Measurements from ENCODE around the gene SLC34A1.
"Not testable (repeated sequence)": the region's sequence is repeated elsewhere in the genome, so short reads cannot be mapped to it uniquely, and the experiment has no call there.

The SLC34A1 gene

DNA sequence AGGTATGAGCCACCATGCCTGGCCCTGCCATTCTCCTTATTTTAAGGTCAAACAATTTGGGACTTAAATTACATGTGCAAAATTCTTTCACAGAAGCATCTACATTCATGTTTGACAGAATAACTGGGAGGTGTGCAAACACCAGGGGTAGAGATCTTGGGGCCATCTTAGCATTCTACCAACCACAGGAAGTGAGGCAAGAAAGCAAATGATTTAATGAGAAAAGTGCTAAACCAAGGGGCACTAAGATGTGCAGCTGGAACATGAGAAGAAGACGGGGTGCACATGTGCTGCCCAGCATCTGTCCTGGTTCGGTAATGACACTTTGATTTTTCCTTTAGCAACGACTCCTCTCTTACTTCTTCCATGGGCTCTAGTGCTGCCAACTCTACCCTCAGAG lies 26.3 kb downstream of the SLC34A1 start:
- no peak for DNase-seq (ENCODE audit: low read depth)

DNA sequence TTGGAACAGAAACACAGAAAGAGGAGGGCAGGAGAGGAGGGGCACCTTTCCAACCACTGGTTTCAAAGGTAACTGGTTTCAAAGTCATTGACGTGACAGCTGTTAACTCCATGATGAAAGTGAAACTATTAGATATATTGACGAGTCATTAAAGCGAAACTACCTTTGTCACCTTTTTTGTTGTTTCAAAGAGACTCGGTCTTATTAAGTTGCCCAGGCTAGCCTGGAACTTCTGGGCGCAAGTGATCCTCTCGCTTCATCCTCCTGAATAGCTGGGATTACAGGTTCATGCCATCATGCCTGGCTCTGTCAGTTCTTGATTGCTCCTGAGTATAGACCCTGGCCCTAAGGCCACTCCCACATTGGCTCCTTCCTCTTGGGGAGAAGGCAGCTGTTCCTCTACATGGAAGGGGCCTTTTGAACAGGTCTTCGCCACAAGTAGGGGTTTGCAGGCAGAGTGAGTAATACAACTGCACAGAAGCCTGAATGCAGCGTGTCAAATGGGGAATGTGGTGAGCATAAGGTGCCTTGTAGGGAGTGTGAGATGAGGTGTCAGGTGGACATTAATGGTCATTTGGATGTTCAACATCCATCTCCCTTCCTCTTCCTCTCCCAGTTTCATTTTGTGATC lies 28.5 kb downstream of the SLC34A1 start:
- DNase-seq (ENCODE audit: low read depth) = no peak

DNA sequence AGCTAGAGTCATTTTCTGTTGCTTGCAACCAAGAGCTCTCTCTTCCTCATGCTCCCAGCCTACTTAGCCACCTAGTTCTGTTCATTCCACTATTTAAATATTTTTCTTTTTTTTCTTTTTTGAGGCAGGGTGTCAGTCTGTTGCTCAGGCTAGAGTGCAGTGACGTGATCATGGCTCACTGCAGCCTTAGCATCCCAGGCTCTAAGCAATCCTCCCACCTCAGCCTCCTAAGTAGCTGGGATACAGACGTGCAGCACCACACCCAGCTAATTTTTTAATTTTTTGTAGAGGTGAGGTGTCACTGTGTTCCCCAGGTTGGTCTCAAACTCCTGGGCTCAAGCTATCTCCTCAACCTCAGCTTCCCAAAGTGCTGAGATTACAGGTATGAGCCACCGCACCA lies 30.2 kb downstream of the SLC34A1 start:
- DNase-seq (ENCODE audit: low read depth) = no peak

DNA sequence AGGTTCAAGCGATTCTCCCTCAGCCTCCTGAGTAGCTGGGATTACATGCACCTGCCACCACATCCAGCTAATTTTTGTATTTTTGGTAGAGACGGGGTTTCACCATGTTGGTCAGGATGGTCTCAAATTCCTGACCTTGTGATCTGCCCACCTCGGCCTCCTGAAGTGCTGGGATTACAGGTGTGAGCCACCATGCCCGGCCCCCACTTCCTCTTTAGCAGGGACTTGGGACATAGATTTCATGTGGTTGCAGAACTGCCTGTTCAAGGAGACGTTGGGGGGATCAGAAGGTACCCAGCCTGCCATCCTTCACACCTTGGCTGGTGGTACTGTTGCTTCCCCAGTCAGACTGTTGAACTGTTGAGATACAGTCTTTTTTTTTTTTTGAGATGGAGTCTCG lies 32.8 kb downstream of the SLC34A1 start:
- DNase-seq (ENCODE audit: low read depth) = not testable (repeated sequence)

DNA sequence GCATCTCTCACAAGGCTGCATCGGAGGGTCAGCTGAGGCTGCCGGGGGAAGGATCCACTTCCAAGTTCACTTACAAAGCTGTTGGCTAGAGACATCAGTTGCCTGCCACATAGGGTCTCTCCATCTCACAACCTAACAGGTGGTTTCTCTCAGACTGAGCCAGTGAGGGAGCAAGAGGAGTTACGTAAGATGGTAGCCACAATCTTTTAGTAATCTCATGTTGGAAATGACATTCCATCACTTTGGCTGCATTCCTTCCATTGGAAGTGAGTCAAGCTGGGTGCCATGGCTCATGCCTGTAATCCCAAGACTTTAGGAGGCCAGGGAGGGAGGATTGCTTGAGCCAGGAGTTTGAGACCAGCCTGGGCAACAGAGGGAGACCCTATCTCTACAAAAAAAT lies 34.8 kb downstream of the SLC34A1 start:
- no peak for DNase-seq (ENCODE audit: low read depth)

DNA sequence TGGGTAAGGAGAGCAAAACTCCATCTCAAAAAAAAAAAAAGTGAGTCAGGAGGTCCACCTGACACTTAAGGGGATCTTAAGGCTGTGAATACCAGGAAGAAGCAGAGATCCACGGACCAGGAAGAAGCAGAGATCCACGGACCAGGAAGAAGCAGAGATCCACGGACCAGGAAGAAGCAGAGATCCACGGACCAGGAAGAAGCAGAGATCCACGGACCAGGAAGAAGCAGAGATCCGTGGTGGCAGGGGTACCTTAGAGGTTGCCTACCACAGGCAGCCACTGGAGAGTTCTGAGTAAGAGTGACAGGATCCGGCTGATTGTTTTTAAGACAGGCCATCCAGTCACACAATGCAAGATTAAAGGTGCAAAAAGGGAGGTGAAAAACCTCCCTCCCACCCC lies 36.2 kb downstream of the SLC34A1 start:
- not testable (repeated sequence) for DNase-seq (ENCODE audit: low read depth)

DNA sequence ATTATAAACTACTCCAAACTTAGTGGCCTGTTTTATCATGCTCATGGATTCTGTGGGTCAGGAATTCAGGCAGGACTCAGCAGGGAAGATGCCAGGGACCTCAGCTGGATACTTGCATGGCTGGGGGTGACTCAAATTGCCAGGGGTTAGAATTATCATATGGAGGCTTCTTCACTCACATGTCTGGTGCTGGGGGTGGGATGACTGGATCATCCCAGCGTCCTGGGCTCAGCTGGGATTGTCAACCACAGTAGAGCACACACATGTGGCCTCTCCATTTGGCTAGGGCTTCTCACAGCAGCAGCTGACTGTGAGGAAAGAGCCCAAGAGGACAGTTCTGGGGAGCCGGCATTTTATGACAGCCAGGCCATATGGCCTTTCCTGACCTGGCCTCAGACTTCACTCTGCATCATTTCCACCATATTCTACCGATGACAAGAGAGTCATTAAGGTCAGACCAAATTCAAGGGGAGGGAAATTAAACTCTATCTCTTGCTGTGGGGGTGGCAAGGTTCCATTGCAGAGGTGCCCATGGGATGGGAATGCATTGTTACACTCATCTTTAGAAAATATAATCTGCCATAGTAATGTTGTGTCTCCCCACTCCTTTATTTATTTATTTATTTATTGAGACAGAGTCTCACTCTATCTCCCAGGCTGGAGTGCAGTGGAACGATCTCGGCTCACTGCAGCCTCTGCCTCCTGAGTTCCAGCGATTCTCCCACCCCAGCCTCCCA lies 37.0 kb downstream of the SLC34A1 start:
- DNase-seq (ENCODE audit: low read depth) = no peak

DNA sequence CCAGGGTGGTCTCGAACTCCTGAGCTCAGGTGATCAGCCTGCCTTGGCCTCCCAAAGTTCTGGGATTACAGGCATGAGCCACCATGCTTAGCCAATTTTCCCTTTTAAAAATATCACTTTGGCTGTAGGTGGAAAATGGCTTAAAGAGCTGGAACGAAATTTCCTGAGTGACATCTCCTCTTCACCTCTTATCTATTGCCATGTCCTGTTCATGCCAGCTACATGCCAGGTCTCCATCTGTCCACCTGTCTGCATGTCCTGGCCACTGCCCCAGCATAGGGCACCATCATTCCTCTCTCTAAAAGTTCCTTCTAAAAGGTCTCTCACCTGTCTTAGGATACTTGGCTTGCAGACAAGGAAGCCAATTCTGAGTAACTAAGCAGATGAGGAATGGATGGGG lies 39.4 kb downstream of the SLC34A1 start:
- DNase-seq (ENCODE audit: low read depth) = no peak

DNA sequence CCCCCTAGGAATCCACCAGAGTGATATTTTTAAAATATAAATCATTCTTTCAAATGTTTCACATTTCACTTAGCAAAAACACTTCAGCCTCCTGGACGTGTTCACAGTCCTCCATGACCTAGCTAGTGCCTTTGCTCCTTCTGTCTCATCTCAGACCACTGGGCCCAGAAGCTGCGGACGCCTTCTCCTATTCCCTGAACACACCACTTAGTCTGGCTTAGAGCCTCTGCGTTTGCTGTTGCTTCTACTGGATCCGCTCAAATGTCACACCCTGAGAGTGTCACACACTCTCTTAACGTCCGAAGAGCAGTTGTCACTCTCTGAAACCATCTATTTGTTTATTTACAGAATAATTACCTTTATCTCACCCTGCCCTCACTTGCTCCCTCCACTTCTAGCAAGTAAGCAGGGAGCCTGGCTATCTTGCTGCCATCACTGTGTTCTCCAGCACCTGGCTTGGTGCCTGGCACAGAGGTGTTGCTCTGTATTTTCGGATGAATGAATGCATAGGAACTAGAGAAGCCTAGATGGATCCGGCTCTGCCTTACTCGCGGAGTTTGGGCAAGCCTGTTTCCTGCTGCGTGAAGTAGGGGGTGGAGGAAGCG lies 41.1 kb downstream of the SLC34A1 start:
- no peak for DNase-seq (ENCODE audit: low read depth)

DNA sequence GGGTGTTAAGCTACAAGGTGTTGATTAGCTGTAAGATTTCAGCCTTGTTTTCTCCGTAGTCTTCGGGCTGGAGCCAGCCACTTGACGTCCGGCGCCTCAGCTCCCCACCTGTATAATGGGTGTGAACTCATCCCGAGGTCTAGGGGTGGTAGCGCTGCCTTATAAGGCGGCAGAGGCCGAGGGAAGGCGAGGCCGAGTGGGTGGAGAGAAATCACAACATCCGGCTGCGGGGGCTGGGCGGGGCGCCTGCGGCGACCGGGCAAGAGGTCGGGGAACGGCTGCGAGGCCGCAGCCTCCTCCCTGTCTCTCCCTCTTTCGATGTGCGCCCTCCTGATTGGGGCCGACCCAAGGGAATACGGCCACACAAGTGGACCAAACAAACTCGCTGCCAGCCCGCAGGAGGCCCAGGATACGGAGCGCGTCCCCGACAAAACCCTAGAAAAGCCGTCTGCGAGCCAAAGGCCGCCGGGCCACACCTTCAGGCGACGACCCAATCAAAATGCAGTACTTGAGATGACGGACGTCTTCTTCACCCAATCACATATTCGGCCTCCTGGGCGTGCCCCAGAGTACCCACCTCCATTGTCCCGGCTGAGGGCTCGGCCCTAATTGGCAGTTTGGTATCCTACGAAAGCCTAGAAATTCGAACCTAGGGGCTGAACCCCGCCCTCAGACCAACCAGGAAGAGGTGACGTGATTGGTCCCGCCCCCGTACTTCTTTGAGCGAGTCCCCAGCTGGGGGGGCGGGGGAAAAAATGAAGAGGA lies 41.7 kb downstream of the SLC34A1 start:
- DNase-seq (ENCODE audit: low read depth) = peak; percentile 96

DNA sequence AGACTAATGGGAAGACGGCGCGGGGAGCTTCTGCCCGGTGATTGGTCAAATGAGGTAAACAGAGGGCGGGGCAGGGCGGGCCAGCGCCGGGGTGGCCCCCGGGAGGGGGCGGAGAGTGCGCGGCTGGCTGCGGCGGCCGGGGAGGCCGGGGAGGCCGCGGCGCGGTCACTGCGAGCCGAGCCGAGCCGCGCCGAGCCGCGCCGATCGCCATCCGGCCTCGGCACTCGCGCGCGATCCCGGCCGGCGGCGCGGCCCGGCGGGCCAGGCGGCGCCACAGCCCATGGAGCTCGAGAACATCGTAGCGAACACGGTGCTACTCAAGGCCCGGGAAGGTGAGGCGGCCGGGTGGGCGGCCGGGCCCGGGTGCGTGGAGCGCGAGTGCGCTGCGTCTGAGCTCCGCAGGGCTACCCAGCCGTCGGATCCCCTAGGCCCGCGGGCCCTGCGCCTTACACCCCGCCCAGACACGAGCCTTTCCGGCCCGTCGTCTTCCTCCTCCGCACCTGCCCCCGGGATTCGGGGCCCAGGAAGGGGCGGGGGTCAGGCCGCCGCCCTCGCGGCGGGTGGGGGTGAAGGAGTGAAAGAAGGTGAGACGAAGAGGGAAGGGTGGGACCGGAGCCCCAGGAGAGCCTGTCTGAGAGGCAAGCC lies 42.5 kb downstream of the SLC34A1 start, which contains the start of gene GRK6:
Gene GRK6 (plus strand): TSS at position 111 of the 645 bp plus-strand sequence. CDS start 170 bp downstream, at position 281.
- DNase-seq (ENCODE audit: low read depth) = no peak

DNA sequence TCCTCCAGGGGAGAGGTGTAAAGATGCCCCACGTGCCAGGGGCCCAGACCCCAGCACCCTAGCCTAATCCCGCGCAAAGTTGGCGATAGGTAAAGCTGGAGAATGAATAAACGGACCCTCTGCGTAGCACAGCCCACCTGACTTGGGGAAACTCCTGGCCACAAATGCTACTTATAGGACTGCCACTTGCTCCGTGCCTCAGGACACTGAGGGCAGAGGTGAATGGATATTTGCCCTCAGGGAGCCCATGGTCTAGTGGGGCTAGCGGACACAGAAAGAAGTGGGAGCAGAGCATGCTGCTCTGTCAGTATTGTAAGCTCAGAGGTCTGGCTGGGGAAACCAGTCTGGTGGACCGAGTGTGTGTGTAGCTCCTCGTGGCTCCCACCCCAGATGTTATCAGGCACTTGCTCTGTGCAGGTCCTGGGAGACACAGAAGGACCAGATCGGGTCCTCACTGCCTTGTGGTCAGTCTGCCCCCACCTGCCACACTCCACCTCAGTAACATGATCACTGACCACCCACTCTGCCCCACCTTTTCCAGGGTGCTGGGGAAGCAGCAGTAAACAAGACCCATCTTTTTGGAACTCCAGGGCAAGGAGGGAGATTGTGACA lies 43.1 kb downstream of the SLC34A1 start:
- no peak for DNase-seq (ENCODE audit: low read depth)

DNA sequence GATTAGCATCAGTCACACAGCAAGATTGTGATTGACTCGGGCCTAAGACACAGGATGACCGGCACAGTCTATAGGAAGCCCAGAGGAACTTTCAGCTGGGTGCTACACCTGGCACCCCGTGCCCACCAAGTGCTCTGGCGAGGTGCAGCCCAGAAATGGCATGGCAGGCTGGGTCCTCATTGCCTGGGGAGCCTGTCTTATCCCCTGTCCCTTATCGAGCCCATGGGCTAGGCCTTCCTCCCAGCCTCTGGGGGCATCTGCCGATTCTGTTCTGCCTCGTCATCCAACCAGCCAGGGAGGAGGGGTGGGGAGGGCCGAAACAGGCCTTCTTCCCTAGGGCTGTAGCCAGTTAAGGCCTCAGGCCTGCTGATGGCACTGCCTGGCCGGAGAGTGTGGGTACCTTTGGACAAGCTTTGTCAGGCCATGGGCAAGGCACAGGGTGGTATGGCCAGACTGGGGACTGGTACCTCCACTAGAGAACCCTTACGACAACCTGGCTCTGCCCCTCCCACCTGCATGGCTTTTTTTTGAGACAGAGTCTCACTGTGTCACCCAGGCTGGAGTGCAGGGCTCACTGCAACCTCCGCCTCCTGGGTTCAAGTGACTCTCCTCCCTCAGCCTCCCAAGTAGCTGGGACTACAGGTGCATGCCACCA lies 43.8 kb downstream of the SLC34A1 start:
- no peak for DNase-seq (ENCODE audit: low read depth)

DNA sequence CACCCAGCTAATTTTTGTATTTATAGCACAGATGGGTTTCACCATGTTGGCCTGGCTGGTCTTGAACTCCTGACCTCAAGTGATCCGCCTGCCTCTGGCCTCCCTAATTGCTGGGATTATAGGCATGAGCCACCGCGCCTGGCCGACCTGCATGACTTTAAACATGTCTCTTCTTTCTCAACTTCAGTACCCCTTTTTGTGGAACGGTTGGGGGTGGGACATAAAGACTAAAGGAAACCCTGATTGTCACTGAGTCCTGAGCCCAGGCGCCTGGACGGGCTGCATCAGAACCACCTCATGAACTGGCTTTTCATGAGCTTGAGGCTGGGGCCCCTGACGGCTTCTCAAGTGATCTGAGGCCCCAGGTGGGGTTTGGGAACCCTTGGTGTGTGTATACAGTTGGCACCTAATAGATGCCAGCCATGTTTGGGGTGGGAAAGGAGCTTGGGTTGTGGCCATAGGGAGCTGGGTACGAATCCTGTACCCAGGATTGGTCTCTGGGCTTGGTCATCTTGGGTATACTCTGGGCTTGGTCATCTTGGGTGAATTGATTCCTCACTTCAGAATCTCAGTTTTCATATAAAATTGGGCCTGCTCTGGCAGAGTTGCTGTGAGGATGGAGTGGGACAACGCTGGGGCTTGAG lies 44.5 kb downstream of the SLC34A1 start:
- DNase-seq (ENCODE audit: low read depth) = no peak

DNA sequence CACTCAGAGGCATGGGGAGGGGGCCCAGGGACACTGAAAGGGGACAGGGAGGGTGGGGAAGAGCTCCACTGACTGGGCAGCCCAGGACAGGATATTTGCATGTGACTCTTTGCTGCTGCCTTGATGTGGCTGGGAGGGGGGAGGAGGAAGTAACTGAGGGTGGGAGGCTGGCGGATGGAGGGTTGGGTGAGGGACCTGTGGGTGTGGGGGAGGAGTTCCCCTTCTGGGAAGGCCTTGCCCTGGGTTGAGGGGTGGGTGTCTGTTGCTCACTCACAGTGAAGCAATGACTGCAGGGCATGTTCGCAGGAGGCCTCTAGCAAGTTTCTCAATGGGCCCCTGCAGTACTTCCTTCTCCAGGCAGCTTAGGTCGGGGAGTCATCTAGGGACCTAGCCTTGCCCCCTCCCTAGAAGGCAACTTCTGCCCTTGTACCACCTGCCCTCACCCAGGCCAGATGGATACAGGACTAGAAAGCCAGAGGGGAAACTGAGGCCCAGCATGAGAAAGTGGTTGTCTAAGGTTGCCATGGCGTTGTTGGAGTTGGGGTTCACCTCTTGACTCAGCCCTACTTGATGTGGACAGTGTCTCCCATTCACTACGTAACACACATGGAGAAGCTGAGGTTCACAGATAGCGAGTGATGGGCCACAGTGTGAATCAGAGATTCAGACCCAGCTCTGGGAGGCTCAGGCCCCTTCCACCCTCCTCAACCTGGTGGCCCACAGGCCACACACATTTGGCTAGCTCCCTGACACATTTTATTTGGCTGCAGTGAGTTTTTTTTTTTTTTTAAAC lies 45.2 kb downstream of the SLC34A1 start:
- DNase-seq (ENCODE audit: low read depth) = no peak

DNA sequence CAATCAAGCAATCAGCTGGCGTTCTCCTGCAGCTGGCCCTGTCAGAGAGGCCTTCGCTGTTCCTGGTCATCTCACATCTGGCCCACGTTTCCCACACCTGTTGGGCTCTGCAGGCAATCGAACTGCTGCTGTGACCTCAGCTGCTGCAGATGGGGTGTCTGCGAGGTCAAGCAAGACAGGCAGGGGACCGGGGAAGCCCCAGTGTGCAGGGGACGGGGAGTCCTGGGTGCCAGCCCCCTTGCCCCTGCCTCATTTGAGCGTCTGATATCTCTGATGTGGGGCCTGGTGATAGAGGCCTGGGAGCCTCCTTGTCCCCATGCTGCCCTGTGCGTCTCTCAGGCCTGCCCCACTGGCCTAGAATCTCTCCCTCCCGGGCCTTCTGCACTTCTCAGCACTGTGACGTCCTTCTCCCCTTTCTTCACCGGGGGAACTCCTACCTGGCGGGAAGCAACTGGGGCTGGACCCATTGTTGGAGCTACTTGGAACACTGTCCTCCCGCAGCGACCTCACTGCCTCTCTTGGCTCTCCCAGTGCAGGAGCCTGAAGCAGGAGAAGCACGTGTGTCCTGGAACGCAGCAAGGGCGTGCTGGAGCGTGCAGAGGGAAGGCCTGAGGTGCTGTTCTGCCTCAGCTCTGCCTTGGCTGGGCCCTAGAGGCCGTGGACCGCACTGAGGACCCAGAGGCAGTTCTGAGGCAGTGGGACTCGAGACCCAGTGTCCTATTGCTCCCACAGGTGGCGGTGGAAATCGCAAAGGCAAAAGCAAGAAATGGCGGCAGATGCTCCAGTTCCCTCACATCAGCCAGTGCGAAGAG lies 46.1 kb downstream of the SLC34A1 start:
- no peak for DNase-seq (ENCODE audit: low read depth)

DNA sequence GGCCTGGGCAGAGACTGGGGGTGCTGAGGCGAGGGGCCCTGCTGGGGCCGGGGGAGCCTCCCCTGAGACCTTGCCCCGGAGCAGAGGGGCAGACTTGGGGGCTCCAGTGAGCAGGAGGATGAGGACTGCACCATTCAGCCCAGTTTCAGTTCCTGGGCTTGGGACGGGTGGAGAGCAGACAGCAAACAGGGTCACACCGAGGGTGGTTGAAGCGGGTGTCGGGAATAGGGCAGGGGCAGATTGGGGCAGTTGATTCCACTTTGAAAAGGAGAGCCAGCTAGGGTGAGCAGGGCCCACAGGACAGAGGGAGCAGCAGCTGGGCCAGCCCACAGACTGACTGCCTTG lies 46.7 kb downstream of the SLC34A1 start:
- DNase-seq (ENCODE audit: low read depth) = no peak

DNA sequence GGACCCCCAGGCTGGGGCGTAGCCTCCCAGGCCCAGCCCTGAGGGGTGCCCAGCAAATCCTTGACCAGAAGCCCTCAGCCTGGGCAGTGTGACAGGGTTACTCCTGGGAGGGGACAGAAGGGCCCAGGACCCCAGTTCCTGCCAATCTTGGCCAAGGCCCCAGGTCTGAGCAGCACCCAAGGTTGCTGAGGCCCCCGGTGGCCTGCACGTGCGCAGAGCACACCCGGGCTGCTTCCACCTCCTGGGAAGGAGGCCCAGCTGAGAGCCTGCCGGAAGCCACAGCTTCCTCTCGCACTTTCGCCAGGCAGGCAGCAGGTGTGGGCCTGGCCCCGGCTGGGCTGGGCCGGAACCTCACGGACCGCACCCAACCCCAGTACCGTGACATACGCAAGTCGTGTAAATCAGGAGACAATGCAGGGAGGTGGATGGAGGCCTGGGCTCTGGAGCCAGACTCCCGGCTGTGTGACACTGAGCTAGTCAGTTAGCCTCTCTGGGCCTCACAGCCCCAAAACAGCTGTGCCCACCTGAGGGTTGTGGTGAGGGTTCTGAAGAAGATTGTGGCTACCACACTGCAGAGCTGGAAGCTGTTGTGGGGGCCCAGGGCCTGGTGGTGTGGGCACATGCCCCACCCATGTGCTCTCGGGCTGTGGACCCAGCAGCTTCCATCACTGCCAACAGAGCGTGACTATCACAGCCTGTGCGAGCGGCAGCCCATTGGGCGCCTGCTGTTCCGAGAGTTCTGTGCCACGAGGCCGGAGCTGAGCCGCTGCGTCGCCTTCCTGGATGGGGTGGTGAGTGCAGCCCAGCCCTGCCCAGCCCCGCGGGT lies 47.3 kb downstream of the SLC34A1 start:
- no peak for DNase-seq (ENCODE audit: low read depth)

Data from HS-27A (cell line).